Retinal pigment epithelial cell (primary cell): Measurements from ENCODE around the gene PTPRR.

ENCODE experiments used
- DNase-seq: peaks from one replicate; pipeline ENCODE4 v3.0.0-alpha.2; 2010; ENCODE audit warnings: low read depth
- H3K4me3 ChIP-seq: 2 replicates; pipeline ENCODE4 v1.5.1; 2011; ENCODE audit warnings: mild to moderate bottlenecking, low read length, control low read depth, moderate library complexity
- TF ChIP-seq, protein P1 (sequence below): conservative IDR thresholded peaks from 2 replicates; pipeline ENCODE4 v1.5.1; 2011; ENCODE audit warnings: low read depth, low read length, control low read depth, inconsistent platforms

The PTPRR gene

DNA sequence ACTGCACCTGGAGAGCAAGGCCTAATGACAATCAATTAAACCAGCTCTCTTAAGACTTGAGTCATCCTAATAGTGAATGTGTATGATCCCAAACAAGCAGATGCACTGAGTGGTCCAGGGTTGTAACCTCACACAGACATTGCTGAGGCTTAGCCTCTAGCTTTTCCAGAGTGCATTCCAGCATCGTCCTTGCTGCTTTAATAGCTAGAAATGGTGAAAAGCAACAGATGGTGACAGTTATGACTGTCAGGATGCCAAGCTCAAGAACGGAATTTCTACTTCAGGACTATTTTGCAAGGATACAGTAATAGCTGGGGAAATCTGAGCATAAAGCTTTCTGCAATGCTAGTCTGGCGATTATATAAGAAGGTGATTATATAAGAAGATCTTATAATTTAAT, 34.6 kb downstream of the PTPRR start:
- DNase-seq, result no peak
- H3K4me3 ChIP-seq, result no peak overlapping the region
- TF ChIP-seq, protein P1, sequence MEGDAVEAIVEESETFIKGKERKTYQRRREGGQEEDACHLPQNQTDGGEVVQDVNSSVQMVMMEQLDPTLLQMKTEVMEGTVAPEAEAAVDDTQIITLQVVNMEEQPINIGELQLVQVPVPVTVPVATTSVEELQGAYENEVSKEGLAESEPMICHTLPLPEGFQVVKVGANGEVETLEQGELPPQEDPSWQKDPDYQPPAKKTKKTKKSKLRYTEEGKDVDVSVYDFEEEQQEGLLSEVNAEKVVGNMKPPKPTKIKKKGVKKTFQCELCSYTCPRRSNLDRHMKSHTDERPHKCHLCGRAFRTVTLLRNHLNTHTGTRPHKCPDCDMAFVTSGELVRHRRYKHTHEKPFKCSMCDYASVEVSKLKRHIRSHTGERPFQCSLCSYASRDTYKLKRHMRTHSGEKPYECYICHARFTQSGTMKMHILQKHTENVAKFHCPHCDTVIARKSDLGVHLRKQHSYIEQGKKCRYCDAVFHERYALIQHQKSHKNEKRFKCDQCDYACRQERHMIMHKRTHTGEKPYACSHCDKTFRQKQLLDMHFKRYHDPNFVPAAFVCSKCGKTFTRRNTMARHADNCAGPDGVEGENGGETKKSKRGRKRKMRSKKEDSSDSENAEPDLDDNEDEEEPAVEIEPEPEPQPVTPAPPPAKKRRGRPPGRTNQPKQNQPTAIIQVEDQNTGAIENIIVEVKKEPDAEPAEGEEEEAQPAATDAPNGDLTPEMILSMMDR, result no peak

DNA sequence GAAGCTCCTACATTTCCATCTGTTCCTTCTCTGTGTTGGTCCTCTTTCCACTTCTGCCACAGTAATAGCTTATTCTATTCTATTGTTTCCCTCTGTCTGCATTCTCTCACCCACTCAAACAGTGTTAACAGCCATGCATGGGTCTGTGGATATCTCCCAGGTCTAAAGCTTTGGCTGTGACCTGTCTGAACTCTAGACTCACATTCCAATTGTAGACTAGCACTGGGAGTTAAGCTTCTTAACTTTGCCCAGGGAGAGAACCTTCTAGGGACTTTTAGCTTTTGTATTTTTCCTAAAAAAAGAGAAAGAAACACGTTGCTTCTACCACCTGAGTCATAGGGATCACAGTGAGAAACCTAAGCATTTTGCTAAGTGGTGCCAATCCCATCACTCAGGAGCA, 36.7 kb downstream of the PTPRR start:
- no peak overlapping the region for H3K4me3 ChIP-seq
- peak; percentile 90 for DNase-seq

DNA sequence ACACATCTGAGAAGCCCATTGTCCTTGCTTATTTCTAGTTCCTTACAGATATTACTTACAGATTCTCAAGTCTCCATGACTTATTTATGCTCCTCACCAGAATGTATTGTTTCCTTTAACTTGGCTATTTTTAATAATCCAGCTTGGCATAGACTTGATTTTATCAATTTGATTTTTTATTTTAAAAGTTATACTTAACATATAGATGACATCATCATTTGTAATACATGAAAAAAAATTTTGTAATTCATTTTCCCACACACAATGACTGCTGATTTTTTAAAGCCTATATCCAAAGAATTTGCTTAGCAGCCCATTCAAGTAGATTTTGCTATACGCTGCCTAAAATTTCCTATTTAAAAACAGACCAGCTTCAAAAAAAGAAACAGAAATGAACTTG, 39.8 kb downstream of the PTPRR start:
- no peak for DNase-seq
- TF ChIP-seq, protein P1, result no peak
- H3K4me3 ChIP-seq, result no peak overlapping the region

More for the DNA sequence above, 36.7 kb downstream of the PTPRR start:
- TF ChIP-seq, protein P1, result no peak

DNA sequence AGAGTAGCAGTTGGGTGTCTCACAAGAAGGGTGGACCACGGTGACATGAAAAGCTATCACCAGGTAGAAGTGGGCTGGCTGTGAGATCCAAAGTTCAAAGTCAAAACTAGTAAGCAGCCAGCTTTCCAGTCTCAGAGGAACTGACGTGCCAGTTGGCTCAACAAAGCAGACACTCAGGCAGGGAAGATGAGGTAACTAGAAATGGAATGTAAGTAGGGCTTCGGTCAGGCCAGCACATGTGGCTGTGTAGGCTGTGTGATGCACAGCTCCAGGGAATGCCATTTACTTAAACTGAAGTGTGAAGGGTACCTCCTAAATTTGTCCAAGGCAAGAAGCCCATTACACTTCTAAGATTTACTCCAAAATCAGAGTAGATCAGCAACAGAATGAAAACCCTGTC, 43.6 kb downstream of the PTPRR start:
- TF ChIP-seq, protein P1, result no peak
- no peak for DNase-seq
- no peak overlapping the region for H3K4me3 ChIP-seq

DNA sequence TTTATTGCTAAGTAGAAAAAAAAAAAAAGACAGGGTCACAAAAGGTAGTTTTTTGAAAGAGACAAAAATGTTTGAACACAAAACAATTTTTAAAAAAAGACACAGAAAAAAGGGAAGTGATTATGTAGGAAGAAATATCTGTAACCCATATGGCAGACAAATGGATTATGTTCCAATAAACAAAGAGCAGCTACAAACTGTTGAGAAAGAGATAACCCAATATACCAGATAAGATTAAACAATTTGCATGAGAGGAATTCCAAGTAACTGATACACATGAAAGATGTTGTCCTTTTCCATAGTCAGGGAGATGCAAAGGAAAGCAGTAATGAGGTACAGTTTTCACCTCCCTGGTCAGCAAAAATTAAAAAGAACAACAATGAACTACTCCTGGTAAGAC, 44.9 kb downstream of the PTPRR start:
- no peak for DNase-seq
- TF ChIP-seq, protein P1, result no peak
- no peak overlapping the region for H3K4me3 ChIP-seq

DNA sequence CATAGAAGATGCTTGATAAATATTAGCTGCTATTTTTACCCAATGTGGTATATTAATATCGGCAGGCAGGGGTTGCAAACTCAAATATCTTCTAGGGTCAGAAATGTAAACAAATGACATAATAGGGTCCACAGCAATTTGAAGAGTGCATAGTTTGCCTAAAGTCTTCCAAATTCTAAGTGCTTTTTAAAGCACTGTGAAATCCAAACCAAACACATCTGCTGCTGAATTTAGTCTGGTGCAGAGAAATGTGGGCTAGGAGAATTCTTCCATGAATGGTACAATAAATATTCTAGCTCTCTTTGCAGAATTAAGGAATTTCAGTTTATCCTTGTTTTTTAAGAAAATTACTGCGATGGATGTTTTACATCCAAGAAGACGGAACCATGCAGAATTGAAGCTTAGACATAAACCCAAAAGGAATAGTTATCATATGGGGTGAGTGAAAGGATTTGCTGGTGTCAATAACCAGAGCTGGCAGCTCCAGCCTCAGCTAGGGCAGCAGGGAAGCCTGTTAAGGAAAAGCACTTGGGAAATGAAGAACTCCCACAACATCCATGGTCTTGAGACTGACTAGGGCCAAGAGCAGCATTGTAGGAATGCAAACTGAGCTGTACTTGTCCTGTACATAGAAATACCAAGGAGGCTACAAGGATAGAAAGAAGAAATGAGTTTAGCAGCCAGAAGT, 65.5 kb downstream of the PTPRR start:
- DNase-seq, result no peak
- H3K4me3 ChIP-seq, result no peak overlapping the region
- TF ChIP-seq, protein P1, result no peak

DNA sequence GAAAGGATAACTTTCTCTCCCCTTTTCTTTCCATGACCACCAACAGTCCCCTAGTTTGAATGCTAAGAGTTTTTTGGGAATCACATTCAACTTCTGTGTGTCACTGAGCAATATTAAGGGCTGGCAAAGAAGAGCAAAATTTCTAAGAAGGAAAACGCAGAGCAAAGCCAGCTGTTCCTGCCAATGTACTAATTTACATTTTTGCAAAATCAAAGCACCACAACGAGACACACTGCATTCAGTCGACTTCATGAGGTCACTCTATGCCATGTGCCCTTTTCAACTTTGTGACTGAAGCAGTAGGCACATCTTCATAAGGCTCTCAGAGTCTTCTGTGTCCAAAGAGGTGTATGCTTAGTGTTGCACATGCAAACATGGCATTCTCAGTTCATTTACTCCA, 66.4 kb downstream of the PTPRR start:
- no peak for DNase-seq
- no peak overlapping the region for H3K4me3 ChIP-seq
- TF ChIP-seq, protein P1, result no peak
